ENCODE results near the gene LCA5L. TPM values are rescaled to one million over a fixed set of nuclear protein-coding genes. Genes with fewer than 3 reads are reported as not detected.

Gene LCA5L
- polyA plus RNA-seq, 2 of the 4 experiments (the other 2 are of a cell fraction) = 0.90 to 2.8 TPM

GRCh38 chr21:39463308-39463707 is 17.7 kb upstream of the LCA5L start:
- 65% methylated on average over 3 of the region's 3 CpGs for WGBS (ENCODE audit: missing lambda C conversion rate)
- Histone ChIP-seq H3K27ac (no peak overlapping the region), H3K9me3 (no peaks in the 10 kb centered on the region), H3K4me2 (no peak overlapping the region), H3K4me3 (no peak overlapping the region), H3K4me1 (no peaks in the 10 kb centered on the region)
- CTCF ChIA-PET = no interaction called here
- TF ChIP-seq HOXB13 (CRISPR knock-in tag; IDR thresholded peaks at IDR 0.05; ENCODE audit: low read depth) (no peak), FOXS1 (CRISPR knock-in tag; IDR thresholded peaks at IDR 0.05) (no peak), POLR2A (IDR thresholded peaks at IDR 0.05; ENCODE audit: low read length) (no peak), FOSL2 (IDR thresholded peaks at IDR 0.05) (no peak), FOSL2 (CRISPR knock-in tag; IDR thresholded peaks at IDR 0.05) (no peak), SMC3 (IDR thresholded peaks at IDR 0.05) (no peak), HOXB5 (CRISPR knock-in tag; IDR thresholded peaks at IDR 0.05) (no peak), REST (IDR thresholded peaks at IDR 0.05) (no peak), PBX3 (IDR thresholded peaks at IDR 0.05) (no peak), RAD21 (conservative IDR thresholded peaks at IDR 0.05 in 1 of 2, IDR thresholded peaks at IDR 0.05 in 1 of 2) (no peak), MAFK (IDR thresholded peaks at IDR 0.05; ENCODE audit: partially characterized antibody) (no peak), EP300 (IDR thresholded peaks at IDR 0.05) (no peak), CHD4 (IDR thresholded peaks at IDR 0.05; ENCODE audit: borderline replicate concordance) (no peak), KDM5A (IDR thresholded peaks at IDR 0.05) (no peak), RNF2 (IDR thresholded peaks at IDR 0.05; ENCODE audit: borderline replicate concordance, low read depth) (no peak), HDAC2 (IDR thresholded peaks at IDR 0.05) (no peak)
- no peak for ATAC-seq
- FAIRE-seq = no peak
- DNase-seq (ENCODE audit: low read depth in 1 of 2, low spot score in 1 of 2) = no peak
- POLR2A ChIA-PET = no interaction called here

GRCh38 chr21:39461419-39461818 is 15.8 kb upstream of the LCA5L start:
- 85% methylated on average over 3 of the region's 3 CpGs for WGBS (ENCODE audit: missing lambda C conversion rate)
- Histone ChIP-seq H3K9me3 (no peaks in the 10 kb centered on the region), H3K4me2 (no peak overlapping the region), H3K27ac (no peak overlapping the region), H3K4me3 (no peak overlapping the region), H3K4me1 (no peaks in the 10 kb centered on the region)
- DNase-seq (ENCODE audit: low read depth in 1 of 2, low spot score in 1 of 2) (no peak), ATAC-seq (no peak), FAIRE-seq (no peak)
- ChIA-PET CTCF (no interaction called here), POLR2A (no interaction called here)
- TF ChIP-seq HEYL (CRISPR knock-in tag; IDR thresholded peaks at IDR 0.05) (no peak), ELK1 (IDR thresholded peaks at IDR 0.05; ENCODE audit: low read depth, low read length) (no peak), KDM5A (IDR thresholded peaks at IDR 0.05) (no peak), HOXB5 (CRISPR knock-in tag; IDR thresholded peaks at IDR 0.05) (no peak), KDM1A (IDR thresholded peaks at IDR 0.05; ENCODE audit: low read depth) (no peak), E2F6 (IDR thresholded peaks at IDR 0.05; ENCODE audit: borderline replicate concordance, low read depth) (no peak), TP53 (CRISPR knock-in tag; IDR thresholded peaks at IDR 0.05) (no peak), ZNF302 (CRISPR knock-in tag; IDR thresholded peaks at IDR 0.05) (no peak), FOSL2 (IDR thresholded peaks at IDR 0.05) (no peak), FOSL2 (CRISPR knock-in tag; IDR thresholded peaks at IDR 0.05) (no peak), NPAS2 (CRISPR knock-in tag; IDR thresholded peaks at IDR 0.05; ENCODE audit: borderline replicate concordance) (no peak), HOXB13 (CRISPR knock-in tag; IDR thresholded peaks at IDR 0.05; ENCODE audit: low read depth) (no peak), CBX2 (IDR thresholded peaks at IDR 0.05; ENCODE audit: borderline replicate concordance, low read depth) (no peak), FOXS1 (CRISPR knock-in tag; IDR thresholded peaks at IDR 0.05) (no peak), ESRRA (IDR thresholded peaks at IDR 0.05; ENCODE audit: borderline replicate concordance, low read length) (no peak), USF2 (IDR thresholded peaks at IDR 0.05) (no peak), SREBF2 (IDR thresholded peaks at IDR 0.05) (no peak)

Data from A549 (cell line).